H9 (cell line): ENCODE data around the gene BBC3. TPM values are rescaled to one million over a fixed set of nuclear protein-coding genes. Genes with fewer than 3 reads are reported as not detected.

Experiments
- DNase-seq: peaks from one replicate; pipeline ENCODE4 v3.0.0-alpha.2; 2017
- H2AFZ ChIP-seq: one replicate; pipeline ENCODE4 v1.6.1; 2013; ENCODE audit warnings: mild to moderate bottlenecking, low read length, control low read depth, moderate library complexity
- H2AK5ac ChIP-seq: 2 replicates; pipeline ENCODE4 v1.6.1; 2013; ENCODE audit warnings: low read length, control low read depth, mixed read lengths; ENCODE audit not compliant: insufficient read length
- H2BK120ac ChIP-seq: one replicate; pipeline ENCODE4 v1.6.1; 2013; ENCODE audit warnings: low read depth, mild to moderate bottlenecking, low read length, control low read depth, inconsistent platforms; ENCODE audit not compliant: poor library complexity, severe bottlenecking
- H2BK12ac ChIP-seq: 2 replicates; pipeline ENCODE4 v1.6.1; 2013; ENCODE audit warnings: low read length, control low read depth, mixed read lengths, low read depth; ENCODE audit not compliant: insufficient read length
- H2BK15ac ChIP-seq: 2 replicates; pipeline ENCODE4 v1.6.1; 2013; ENCODE audit warnings: low read depth, low read length, control low read depth
- H2BK20ac ChIP-seq: one replicate; pipeline ENCODE4 v1.6.1; 2013; ENCODE audit warnings: low read depth, mild to moderate bottlenecking, low read length, control low read depth, inconsistent platforms; ENCODE audit not compliant: poor library complexity, severe bottlenecking
- H2BK5ac ChIP-seq: 2 replicates; pipeline ENCODE4 v1.6.1; 2013; ENCODE audit warnings: low read length, control low read depth, mixed read lengths; ENCODE audit not compliant: insufficient read length
- H3K14ac ChIP-seq: 2 replicates; pipeline ENCODE4 v1.6.1; 2013; ENCODE audit warnings: low read length, control low read depth; ENCODE audit not compliant: insufficient read depth
- H3K18ac ChIP-seq: 2 replicates; pipeline ENCODE4 v1.6.1; 2013; ENCODE audit warnings: low read depth, mild to moderate bottlenecking, mixed read lengths, low read length, control low read depth; ENCODE audit not compliant: insufficient read length
- H3K23ac ChIP-seq: 2 replicates; pipeline ENCODE4 v1.6.1; 2013; ENCODE audit warnings: low read length, control low read depth, mixed read lengths, low read depth; ENCODE audit not compliant: insufficient read length
- H3K23me2 ChIP-seq: 2 replicates; pipeline ENCODE4 v1.6.1; 2013; ENCODE audit warnings: low read depth, mild to moderate bottlenecking, mixed read lengths, low read length, control low read depth; ENCODE audit not compliant: insufficient read length, poor library complexity, severe bottlenecking
- H3K27ac ChIP-seq: 2 replicates; pipeline ENCODE4 v1.5.1; 2013; ENCODE audit warnings: low read length, control low read depth, mixed read lengths, low read depth; ENCODE audit not compliant: insufficient read length
- H3K27me3 ChIP-seq: 2 replicates; pipeline ENCODE4 v1.6.1; 2013; ENCODE audit warnings: low read length, control low read depth, inconsistent platforms; ENCODE audit not compliant: insufficient read depth
- H3K4ac ChIP-seq: 2 replicates; pipeline ENCODE4 v1.6.1; 2013; ENCODE audit warnings: low read depth, mild to moderate bottlenecking, control low read depth, inconsistent platforms, low read length, moderate library complexity
- H3K4me1 ChIP-seq: 2 replicates; pipeline ENCODE4 v1.6.1; 2013; ENCODE audit warnings: low read length, control low read depth, inconsistent platforms; ENCODE audit not compliant: insufficient read depth
- H3K4me2 ChIP-seq: 2 replicates; pipeline ENCODE4 v1.6.1; 2013; ENCODE audit warnings: low read length, control low read depth, mixed read lengths; ENCODE audit not compliant: insufficient read length, insufficient read depth
- H3K56ac ChIP-seq: 2 replicates; pipeline ENCODE4 v1.6.1; 2013; ENCODE audit warnings: low read depth, mild to moderate bottlenecking, mixed read lengths, low read length, control low read depth; ENCODE audit not compliant: insufficient read length
- H3K79me1 ChIP-seq: 2 replicates; pipeline ENCODE4 v1.6.1; 2013; ENCODE audit warnings: low read depth, mild to moderate bottlenecking, moderate library complexity, low read length, control low read depth, inconsistent platforms; ENCODE audit not compliant: insufficient read depth, poor library complexity, severe bottlenecking
- H3K79me2 ChIP-seq: 2 replicates; pipeline ENCODE4 v1.6.1; 2013; ENCODE audit warnings: low read length, control low read depth, inconsistent platforms; ENCODE audit not compliant: insufficient read depth
- H3K9ac ChIP-seq: 2 replicates; pipeline ENCODE4 v1.6.1; 2013; ENCODE audit warnings: low read length, control low read depth, mixed read lengths; ENCODE audit not compliant: insufficient read length; ENCODE audit errors: extremely low read depth
- H3K9me3 ChIP-seq: one replicate; pipeline ENCODE4 v1.6.1; 2013; ENCODE audit warnings: low read depth, low read length, inconsistent platforms; ENCODE audit not compliant: control insufficient read depth
- H3T11ph ChIP-seq: one replicate; pipeline ENCODE4 v1.6.1; 2013; ENCODE audit warnings: mild to moderate bottlenecking, low read length, control low read depth, inconsistent platforms
- H4K20me1 ChIP-seq: one replicate; pipeline ENCODE4 v1.6.1; 2013; ENCODE audit not compliant: control insufficient read depth, insufficient read length, insufficient read depth
- H4K5ac ChIP-seq: 2 replicates; pipeline ENCODE4 v1.6.1; 2013; ENCODE audit warnings: low read depth, mild to moderate bottlenecking, mixed read lengths, low read length, control low read depth; ENCODE audit not compliant: insufficient read length
- H4K8ac ChIP-seq: replicated peaks from 2 replicates; pipeline ENCODE4 v1.6.1; 2013; ENCODE audit warnings: low read length, control low read depth, mixed read lengths, low read depth; ENCODE audit not compliant: insufficient read length
- H4K91ac ChIP-seq: 2 replicates; pipeline ENCODE4 v1.6.1; 2013; ENCODE audit warnings: low read depth, mild to moderate bottlenecking, moderate library complexity, mixed read lengths, low read length, control low read depth; ENCODE audit not compliant: insufficient read length
- H3K27ac Mint-ChIP-seq, 3 experiments: 2 replicates in 2 of 3; 3 replicates in 1 of 3; pipeline ENCODE4 v1.8.0; 2020 to 2021; ENCODE audit warnings: mixed read lengths in 3 of 3, mild to moderate bottlenecking in 1 of 3, moderate library complexity in 1 of 3
- H3K27me3 Mint-ChIP-seq: 2 replicates; pipeline ENCODE4 v1.8.0; 2021; ENCODE audit warnings: low read depth, mild to moderate bottlenecking, moderate library complexity, mixed read lengths
- H3K36me3 Mint-ChIP-seq, 3 experiments: 2 replicates in 2 of 3; 3 replicates in 1 of 3; pipeline ENCODE4 v1.8.0; 2020 to 2021; ENCODE audit warnings: low read depth in 3 of 3, mixed read lengths in 3 of 3; ENCODE audit not compliant: insufficient read depth in 1 of 3
- H3K4me1 Mint-ChIP-seq, 2 experiments: 2 replicates each; pipeline ENCODE4 v1.8.0; 2020; ENCODE audit warnings: mixed read lengths in 2 of 2
- H3K4me3 Mint-ChIP-seq, 2 experiments: 2 replicates in 1 of 2; 3 replicates in 1 of 2; pipeline ENCODE4 v1.8.0; 2020 to 2021; ENCODE audit warnings: mild to moderate bottlenecking in 2 of 2, mixed read lengths in 2 of 2, moderate library complexity in 1 of 2
- H3K9me3 Mint-ChIP-seq, 2 experiments: 2 replicates in 1 of 2; 3 replicates in 1 of 2; pipeline ENCODE4 v1.8.0; 2020; ENCODE audit warnings: mild to moderate bottlenecking in 2 of 2, mixed read lengths in 2 of 2, moderate library complexity in 1 of 2
- WGBS: extraction: QIAGEN DNeasy Blood & Tissue Kit; methylation state at CpG from one replicate; pipeline ENCODE4 v1.1.7; 2013; ENCODE audit warnings: missing lambda C conversion rate, low lambda C conversion rate, mixed read lengths; ENCODE audit not compliant: insufficient read length; ENCODE audit errors: extremely low coverage; 5-methylcytosine and 5-hydroxymethylcytosine counted together
- total RNA-seq: library from RNA; stranded (reverse); gene quantifications from 2 replicates; pipeline ENCODE4 v1.2.1, GENCODE V29; 2021
- TF ChIP-seq, protein P1 (sequence below): fragments of 200-600 bp; sonication (generic); conservative IDR thresholded peaks from 3 replicates; pipeline ENCODE4 v1.8.0; 2021; ENCODE audit warnings: antibody characterized with exemption, mild to moderate bottlenecking

BBC3 gene
- total RNA-seq, 1 experiment from 2014 or later, result 23.2 TPM

DNA sequence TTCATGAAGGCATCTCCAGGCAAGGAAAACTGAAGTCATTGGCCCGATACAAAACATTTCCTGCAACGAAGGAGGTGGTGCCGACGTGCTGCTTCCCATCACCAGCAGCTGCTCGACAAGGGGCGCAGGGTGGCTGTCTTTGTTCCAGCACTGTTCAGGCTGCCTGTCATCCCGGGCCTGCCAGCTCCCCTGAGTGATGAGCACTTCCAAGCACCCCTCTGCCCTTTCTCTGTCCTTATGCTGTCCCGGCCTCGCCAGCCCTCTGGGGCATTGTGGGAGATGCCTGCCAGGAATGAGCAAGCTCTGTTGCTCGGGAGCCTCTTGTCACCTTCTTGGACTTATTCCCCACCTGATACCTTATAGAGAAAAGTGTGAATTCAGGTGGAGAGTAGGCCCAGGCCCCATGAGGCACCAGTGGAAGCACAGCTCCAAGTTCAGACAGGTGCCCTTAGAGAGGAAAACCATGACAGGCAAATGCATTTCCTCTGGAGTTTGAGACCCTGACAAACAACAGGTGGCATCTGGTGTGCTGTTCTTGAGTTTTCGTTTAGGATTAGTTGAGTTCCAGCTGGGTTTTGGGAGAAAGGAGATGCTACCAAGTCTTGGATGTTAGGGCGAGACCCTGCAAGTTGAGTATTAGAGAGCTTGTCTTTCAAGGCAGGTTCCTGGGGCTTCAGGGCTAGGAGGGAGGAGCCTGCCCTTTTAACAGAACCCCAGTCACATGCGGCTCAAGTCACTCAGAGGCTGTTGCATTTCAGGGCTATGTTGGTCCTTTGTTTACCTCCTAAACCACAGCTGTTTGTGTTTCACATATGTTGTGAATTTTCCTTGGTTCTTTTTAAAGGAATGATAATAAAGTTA lies 21.4 kb downstream of the BBC3 start:
- Histone ChIP-seq H2AK5ac (no peak overlapping the region), H3K79me2 (no peaks in the 10 kb centered on the region), H4K20me1 (no peaks in the 10 kb centered on the region), H2BK12ac (no peak overlapping the region), H4K8ac (no peak overlapping the region), H2BK120ac (no peak overlapping the region), H3K4me1 (no peaks in the 10 kb centered on the region), H3K18ac (no peak overlapping the region), H2BK20ac (no peak overlapping the region), H3K27me3 (no peaks in the 10 kb centered on the region), H4K91ac (no peak overlapping the region), H2BK5ac (no peak overlapping the region), H3K9me3 (no peaks in the 10 kb centered on the region), H3K23ac (no peak overlapping the region), H3K56ac (no peak overlapping the region), H3T11ph (no peak overlapping the region), H3K9ac (no peak overlapping the region), H2AFZ (no peak overlapping the region), H2BK15ac (no peak overlapping the region), H3K79me1 (no peaks in the 10 kb centered on the region), H3K23me2 (no peaks in the 10 kb centered on the region), H3K4me2 (no peak overlapping the region), H3K14ac (no peak overlapping the region; the same call in 1 of the 2 replicates), H3K4ac (no peak overlapping the region), H4K5ac (no peak overlapping the region), H3K27ac (no peak overlapping the region)
- Mint-ChIP-seq H3K4me1 (peaks cover 21 to 27% of the 10 kb centered on the region in 2 experiments), H3K4me3 (0 out of 5 replicates have a peak overlapping the region, but pooled peaks of 1 of the 2 experiments have one; percentile 26), H3K36me3 (peaks cover 33 to 75% (median 72%) of the 10 kb centered on the region in 3 experiments; a peak in 6 of 7 replicates), H3K27ac (peak overlapping the region in 2 of 3 experiments; percentile 89 to 97; a peak in 5 of 7 replicates), H3K9me3 (no peaks in the 10 kb centered on the region; a peak in 1 of 5 replicates), H3K27me3 (no peaks in the 10 kb centered on the region; the same call in 1 of the 2 replicates)
- WGBS, result no CpG with 5 or more reads among the region's 13 CpGs
- TF ChIP-seq, protein P1, sequence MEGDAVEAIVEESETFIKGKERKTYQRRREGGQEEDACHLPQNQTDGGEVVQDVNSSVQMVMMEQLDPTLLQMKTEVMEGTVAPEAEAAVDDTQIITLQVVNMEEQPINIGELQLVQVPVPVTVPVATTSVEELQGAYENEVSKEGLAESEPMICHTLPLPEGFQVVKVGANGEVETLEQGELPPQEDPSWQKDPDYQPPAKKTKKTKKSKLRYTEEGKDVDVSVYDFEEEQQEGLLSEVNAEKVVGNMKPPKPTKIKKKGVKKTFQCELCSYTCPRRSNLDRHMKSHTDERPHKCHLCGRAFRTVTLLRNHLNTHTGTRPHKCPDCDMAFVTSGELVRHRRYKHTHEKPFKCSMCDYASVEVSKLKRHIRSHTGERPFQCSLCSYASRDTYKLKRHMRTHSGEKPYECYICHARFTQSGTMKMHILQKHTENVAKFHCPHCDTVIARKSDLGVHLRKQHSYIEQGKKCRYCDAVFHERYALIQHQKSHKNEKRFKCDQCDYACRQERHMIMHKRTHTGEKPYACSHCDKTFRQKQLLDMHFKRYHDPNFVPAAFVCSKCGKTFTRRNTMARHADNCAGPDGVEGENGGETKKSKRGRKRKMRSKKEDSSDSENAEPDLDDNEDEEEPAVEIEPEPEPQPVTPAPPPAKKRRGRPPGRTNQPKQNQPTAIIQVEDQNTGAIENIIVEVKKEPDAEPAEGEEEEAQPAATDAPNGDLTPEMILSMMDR, result no peak
- DNase-seq, result peak; percentile 43
